Measurements from ENCODE around the gene HSPB3.

DNA sequence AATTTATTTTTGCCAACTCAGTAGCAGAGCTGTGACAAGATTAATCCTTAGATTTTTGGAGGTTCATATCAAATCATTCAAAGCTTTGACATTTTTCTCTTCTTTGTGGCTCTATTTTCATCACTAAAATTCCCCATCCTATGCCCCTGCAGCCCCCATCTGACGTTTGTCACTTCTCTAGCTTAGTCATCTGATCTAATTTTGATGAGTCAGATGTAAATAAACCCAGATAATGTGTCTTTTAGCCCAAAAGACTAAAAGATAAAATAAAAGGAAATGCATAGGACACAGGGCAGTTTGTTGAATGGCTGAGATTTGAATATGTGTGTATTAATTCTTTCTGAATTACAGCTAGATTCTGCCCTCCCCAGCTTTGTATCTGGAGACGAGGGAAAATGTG lies 897 bp upstream of the HSPB3 start:
- TF ChIP-seq, protein P1, sequence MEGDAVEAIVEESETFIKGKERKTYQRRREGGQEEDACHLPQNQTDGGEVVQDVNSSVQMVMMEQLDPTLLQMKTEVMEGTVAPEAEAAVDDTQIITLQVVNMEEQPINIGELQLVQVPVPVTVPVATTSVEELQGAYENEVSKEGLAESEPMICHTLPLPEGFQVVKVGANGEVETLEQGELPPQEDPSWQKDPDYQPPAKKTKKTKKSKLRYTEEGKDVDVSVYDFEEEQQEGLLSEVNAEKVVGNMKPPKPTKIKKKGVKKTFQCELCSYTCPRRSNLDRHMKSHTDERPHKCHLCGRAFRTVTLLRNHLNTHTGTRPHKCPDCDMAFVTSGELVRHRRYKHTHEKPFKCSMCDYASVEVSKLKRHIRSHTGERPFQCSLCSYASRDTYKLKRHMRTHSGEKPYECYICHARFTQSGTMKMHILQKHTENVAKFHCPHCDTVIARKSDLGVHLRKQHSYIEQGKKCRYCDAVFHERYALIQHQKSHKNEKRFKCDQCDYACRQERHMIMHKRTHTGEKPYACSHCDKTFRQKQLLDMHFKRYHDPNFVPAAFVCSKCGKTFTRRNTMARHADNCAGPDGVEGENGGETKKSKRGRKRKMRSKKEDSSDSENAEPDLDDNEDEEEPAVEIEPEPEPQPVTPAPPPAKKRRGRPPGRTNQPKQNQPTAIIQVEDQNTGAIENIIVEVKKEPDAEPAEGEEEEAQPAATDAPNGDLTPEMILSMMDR (IDR thresholded peaks at IDR 0.05; ENCODE audit: borderline replicate concordance, extremely low read depth, low read length, poor library complexity, severe bottlenecking): no peak
- no peak for TF ChIP-seq EZH2 (IDR thresholded peaks at IDR 0.05; ENCODE audit: borderline replicate concordance, low read depth, low read length, severe bottlenecking)

Data from DND-41 (cell line).